ENCODE data around the gene GLRX.

GLRX gene

GRCh38 chr5:95806687-95807086 is 15.8 kb downstream of the GLRX start:
- DNase-seq = no peak

DNA sequence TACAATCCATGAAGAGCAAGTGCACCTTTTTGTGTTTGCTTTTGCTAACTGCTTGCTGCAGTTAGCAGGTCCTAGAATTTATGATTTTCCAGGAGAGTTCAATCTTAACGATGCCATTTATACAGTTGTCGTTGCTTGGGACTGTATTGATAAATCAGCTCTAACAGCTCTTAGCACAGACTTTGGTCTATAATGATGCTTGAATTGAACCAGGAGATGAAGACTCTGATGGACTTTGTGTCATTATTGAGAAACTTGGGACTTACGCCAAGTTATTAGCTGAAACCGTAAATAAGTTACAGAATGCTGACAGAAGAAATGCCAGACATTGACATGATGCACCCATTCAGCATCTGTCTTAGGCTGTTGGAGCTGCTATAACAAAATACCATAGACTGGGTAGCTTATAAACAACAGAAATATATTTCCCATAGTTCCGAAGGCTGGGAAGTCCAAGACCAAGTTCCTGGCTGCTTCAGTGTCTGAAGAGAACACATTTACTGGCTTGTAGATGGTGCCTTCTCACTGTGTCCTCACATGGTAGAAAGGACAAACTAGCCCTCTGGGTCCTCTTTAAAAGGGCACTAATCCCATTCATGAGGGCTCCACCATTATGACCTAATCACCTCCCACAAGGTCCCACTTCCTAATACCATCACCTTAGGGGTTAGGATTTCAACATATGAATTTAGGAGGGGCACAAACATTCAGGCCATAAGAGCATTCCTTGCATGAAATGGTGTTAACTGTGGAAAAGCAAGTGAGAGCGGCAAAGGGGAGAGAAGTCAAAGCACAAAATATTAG is 17.6 kb downstream of the GLRX start:
- no peak for DNase-seq

DNA sequence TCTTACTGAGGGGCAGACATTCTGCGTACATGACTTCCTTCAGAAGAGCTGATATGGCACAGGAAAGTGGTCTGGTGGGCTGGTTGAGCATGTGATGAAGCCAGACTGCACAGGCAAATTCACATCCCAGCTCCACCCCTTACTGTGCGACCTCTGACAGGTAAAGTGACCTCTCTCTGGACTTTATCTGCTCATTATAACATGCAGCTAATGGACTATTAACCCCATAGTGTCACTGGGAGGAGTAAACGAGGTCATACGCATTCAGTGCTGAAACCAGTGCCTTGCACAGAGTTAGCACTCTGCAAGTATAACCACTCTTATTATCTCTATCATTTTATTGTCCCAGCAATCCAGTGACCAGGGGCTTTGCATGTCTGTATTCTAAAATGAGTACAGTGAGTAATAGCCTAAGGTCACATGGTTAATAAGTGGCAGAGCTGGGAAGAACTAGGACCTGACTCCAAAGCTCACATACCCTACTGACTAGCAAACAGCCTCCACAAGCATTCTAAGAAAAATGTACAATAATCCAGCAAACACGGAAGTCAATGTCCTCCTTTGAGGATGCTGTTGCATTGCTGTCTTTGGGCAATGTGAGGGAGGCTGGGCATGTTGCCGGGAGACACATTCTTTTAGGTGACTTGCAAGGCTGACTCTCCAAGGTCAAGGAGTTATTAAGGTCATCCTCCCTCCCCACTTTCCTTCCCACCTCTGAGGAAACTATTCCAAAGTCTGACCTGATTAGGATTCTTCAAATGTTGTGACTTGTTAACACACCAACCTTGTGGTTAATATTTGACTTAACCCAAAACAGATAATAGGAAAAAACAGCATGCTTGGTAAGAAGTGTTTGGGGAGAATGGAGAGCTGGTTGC is 19.0 kb downstream of the GLRX start:
- no peak for DNase-seq

- no peak for DNase-seq
Measured at GRCh38 chr5:95801961-95802360, 20.6 kb downstream of the GLRX start.

- DNase-seq = no peak
Measured at GRCh38 chr5:95801532-95801931, 21.0 kb downstream of the GLRX start.

- no peak for DNase-seq
Measured at GRCh38 chr5:95800553-95800952, 22.0 kb downstream of the GLRX start.

- no peak for DNase-seq
Measured at GRCh38 chr5:95799191-95799835, 23.2 kb downstream of the GLRX start.

- DNase-seq = no peak
Measured at GRCh38 chr5:95798545-95798944, 24.0 kb downstream of the GLRX start.

- no peak for DNase-seq
Measured at GRCh38 chr5:95798048-95798447, 24.5 kb downstream of the GLRX start.

DNA sequence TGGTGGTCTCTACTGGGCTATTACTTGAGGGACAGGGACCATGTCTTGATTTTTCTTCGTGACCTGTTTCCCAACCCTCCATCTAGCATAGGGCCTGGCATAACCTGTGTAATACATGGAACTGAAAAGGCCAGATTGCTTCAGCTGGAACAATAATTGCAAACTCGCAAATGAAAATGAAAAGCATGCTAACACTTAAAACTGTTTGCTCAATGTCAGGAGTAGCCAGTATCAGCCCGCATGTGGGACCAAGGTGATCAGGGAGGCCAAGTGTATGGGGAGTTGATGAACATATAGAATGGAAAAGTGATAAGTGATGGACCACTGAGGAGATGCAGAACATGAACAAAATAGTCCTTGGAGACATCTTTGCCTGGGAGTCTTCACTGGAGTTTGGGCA is 25.2 kb downstream of the GLRX start:
- no peak for DNase-seq

DNA sequence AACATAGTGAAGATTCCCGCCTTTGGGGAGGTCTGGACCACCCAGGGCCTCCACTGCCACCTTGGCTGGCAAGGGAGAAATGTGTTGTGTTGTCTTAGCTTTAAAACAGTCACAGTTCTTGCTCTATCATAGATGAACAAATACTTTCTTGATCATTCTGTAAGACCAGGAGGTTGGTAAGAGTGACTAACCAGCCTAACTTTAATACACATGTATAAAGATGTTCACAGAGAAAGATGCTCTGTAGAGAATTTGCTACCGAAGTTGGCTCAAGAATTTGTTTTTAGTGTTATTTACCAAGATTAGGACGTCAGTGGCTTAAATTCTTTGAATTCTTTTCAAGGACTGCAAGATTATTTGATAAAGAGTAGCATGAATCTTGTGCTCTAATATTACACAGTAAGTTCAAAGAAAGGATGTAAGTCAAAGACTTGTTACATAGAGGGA is 28.4 kb downstream of the GLRX start:
- DNase-seq = no peak

DNA sequence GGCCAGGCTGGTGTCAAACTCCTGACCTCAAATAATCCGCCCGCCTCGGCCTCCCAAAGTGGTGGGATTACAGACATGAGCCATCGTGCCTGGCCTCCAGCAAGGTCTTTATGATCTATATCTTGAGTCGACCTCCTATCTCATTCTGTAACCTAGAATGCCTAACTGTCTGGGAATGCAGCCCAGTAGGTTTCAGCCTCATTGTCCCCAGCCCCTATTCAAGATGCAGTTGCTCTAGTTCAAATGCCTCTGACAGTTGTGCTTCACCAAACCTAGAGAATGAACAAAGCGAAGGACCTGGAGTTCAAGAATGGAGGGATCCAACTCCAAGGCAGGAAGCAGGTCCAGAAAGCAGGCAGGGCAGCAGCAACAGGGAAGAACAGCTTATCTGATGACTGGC is 30.8 kb downstream of the GLRX start:
- no peak for DNase-seq

DNA sequence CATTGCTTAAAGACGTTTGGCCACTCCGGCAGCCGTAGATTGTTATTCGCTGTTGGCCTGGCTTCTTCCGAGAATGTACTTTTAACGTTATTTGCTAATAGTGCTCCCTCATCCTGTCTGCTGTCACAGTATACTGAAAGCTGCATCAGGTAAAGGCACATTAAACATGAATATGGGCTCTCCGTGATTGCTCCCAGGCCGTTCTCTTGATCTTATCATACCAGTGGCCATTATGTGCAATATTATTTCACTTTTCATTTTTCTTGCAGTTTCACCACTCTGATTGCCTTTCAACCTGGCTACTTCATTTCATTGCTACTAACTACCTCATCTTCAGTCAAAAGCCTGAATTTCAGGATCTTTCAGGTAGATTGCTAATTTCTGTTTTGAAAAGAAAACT is 34.0 kb downstream of the GLRX start:
- DNase-seq = no peak

DNA sequence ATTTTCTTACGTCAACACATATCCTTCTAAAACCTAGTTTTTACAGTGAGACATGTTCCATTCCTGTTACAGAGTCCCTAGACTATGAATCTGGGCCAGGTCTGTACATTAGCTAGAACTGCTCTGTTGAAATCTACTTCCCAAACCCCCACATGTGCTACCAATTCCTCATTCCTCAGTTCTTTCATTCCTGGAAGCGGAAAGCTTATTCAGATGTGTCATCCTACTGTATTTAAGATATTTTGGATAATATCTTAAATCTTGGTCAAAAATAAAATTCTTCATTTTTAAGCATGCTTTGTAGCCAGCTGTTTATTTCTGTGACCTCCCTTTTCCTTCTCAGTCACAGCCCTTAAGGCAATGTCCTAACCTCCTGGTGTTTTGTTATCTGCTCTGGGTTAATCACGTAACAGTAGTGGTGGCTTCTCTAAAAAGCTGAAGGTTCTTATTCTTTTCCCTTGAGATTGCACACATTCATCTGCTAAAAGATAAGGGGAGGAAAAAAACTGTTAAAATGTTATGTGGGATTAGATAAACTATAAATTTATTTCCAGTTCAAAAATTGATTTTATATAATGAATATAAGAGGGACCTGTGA is 35.6 kb downstream of the GLRX start:
- DNase-seq = no peak

- no peak for DNase-seq
Measured at GRCh38 chr5:95784514-95785302, 37.8 kb downstream of the GLRX start.

GRCh38 chr5:95783661-95784060 is 38.9 kb downstream of the GLRX start:
- DNase-seq = no peak

- DNase-seq = no peak
Measured at GRCh38 chr5:95782181-95782580, 40.3 kb downstream of the GLRX start.

DNA sequence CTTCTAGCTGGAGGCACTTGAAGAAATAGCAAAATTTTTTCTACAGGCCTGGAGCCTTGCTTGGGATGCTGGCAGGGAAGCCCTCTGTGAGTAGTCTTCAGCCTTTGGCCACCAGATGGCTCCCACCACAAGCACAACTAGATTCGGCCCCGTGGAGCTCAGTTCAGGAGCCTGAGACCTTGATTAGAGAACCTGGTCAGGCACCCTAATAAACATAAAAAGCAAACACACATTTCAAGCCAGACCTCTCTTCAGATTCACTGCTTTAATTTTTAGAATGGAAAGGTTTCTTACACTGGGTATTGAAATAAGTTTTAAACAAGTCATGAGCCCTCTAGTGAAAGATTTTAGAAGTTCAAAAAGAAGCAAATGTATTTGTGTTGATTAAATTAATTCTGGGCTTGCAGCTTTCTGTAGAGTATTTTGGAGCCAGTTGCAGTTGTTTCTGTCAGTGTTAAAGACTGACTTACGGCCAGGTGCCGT is 41.4 kb downstream of the GLRX start:
- peak; percentile 7 for DNase-seq

- no peak for DNase-seq
Measured at GRCh38 chr5:95780597-95780996, 41.9 kb downstream of the GLRX start.

- no peak for DNase-seq
Measured at GRCh38 chr5:95779611-95780010, 42.9 kb downstream of the GLRX start.

DNA sequence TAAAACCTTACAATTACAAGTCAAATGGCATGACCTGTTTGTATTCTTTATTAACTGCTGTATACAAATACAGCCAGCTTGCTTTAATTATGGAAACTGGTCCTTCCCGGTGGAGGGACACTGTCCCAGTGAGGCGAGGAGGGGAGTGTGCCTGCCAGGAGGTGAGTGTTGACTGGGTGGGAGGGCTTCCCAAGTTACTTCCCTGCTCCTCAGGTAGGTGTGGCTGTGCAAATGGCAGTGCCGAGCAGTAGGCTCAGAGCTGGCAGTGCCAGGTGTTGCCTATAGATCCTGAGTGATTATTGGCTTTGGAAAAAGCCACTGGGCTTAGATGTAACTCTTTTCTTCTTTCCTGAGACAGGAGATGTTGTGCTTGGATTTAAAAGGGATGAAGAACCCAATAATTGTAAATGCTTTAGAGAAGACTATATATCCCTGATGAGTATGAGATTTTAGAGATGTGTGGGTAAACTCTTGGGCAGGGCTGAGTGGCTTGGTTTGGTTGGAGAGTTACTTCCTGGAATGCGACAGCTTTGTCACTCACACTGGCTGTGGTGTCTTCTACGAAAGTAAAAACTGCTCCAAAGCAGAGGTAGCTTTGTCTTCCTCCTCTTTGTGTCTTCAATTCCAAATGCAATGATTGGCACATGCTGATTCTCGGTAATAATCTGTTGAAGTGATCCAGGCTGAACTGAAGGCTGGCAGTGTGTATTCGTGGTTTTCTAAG is 43.7 kb downstream of the GLRX start:
- DNase-seq = no peak

Data from NCI-H1417 treated with DMSO at 0.1 percent for 48 hours (cell line).